GM12801 (cell line): ENCODE measurements around the gene NPHS2.

Experiments
- CTCF ChIP-seq: IDR thresholded peaks from one replicate; pipeline ENCODE4 v1.5.1; 2011; ENCODE audit warnings: control low read depth; ENCODE audit not compliant: insufficient read length; ENCODE audit errors: extremely low read depth

Gene NPHS2

GRCh38 chr1:179575497-179576314 is at the start of gene NPHS2:
NPHS2 (minus strand) TSS chr1:179575948; CDS start chr1:179575864, 84 bp downstream.
- TF ChIP-seq CTCF = no peak

- no peak for TF ChIP-seq CTCF
These were observed 36.6 kb upstream of the NPHS2 start for GRCh38 chr1:179612361-179612760.

- TF ChIP-seq CTCF = no peak
These were observed 25.3 kb upstream of the NPHS2 start for GRCh38 chr1:179601093-179601492.

- no peak for TF ChIP-seq CTCF
These were observed 24.0 kb upstream of the NPHS2 start for GRCh38 chr1:179599623-179600249.

- TF ChIP-seq CTCF = no peak
These were observed 22.9 kb upstream of the NPHS2 start for GRCh38 chr1:179598631-179599030.

- TF ChIP-seq CTCF = no peak
These were observed 16.1 kb upstream of the NPHS2 start, which contains the start of gene TDRD5 for GRCh38 chr1:179591592-179592580. TDRD5 (plus strand) TSS chr1:179591832; CDS start chr1:179592616, 784 bp downstream.

- no peak for TF ChIP-seq CTCF
These were observed 15.5 kb upstream of the NPHS2 start for GRCh38 chr1:179591253-179591591.
